Prostate gland (tissue), 2 donors: Measurements from ENCODE around the gene GLS. TPM values are rescaled to one million over a fixed set of nuclear protein-coding genes. Genes with fewer than 3 reads are reported as not detected.

Experiments
- DNase-seq: peaks from one replicate; pipeline ENCODE4 v3.0.0-alpha.2; 2019; ENCODE audit warnings: low spot score
- H3K27ac ChIP-seq, 2 donors: fragments of 200-600 bp; sonication (generic); 2 replicates each; pipeline ENCODE4 v1.5.1; 2017 to 2019
- H3K27me3 ChIP-seq: fragments of 200-600 bp; sonication (generic); replicated peaks from 2 replicates; pipeline ENCODE4 v1.5.1; 2019; ENCODE audit not compliant: insufficient read depth
- H3K36me3 ChIP-seq, 2 donors: fragments of 200-600 bp; sonication (generic); 1 replicate in 1 of 2; 2 replicates in 1 of 2; pipeline versions ENCODE4 v1.5.1 to v1.8.1; 2017 to 2019
- H3K4me1 ChIP-seq: fragments of 200-600 bp; sonication (generic); replicated peaks from 2 replicates; pipeline ENCODE4 v1.5.1; 2019
- H3K4me3 ChIP-seq, 2 donors: fragments of 200-600 bp; sonication (generic); 2 replicates each; pipeline ENCODE4 v1.5.1; 2017 to 2019
- H3K9me3 ChIP-seq: fragments of 200-600 bp; sonication (generic); 2 replicates; pipeline ENCODE4 v1.5.1; 2017
- CTCF ChIP-seq, 4 experiments: fragments of 200-600 bp in 2 of 4; fragments of 450-650 bp in 2 of 4; sonication (generic) in 2 of 4; IDR thresholded peaks; 1 replicate in 3 of 4; 2 replicates in 1 of 4; pipeline ENCODE4 v1.5.1; 2016 to 2019; ENCODE audit warnings: antibody characterized with exemption in 4 of 4, mild to moderate bottlenecking in 2 of 4, moderate library complexity in 2 of 4
- POLR2A ChIP-seq: fragments of 450-650 bp; IDR thresholded peaks from one replicate; pipeline ENCODE4 v1.6.1; 2016; ENCODE audit warnings: antibody characterized with exemption, mild to moderate bottlenecking
- POLR2AphosphoS5 ChIP-seq: sonication (generic); formaldehyde crosslinking; IDR thresholded peaks from one replicate; pipeline ENCODE4 v1.6.1; 2017; ENCODE audit warnings: antibody characterized with exemption
- whole genome bisulfite sequencing: methylation state at CpG from one replicate; pipeline ENCODE4 v1.1.5; 2018; 5-methylcytosine and 5-hydroxymethylcytosine counted together
- intact Hi-C: fragments of 100-400 bp; cut with DNase I; formaldehyde crosslinking; loops from one replicate; pipeline ENCODE4 v1.14.2; 2022
- total RNA-seq, 2 donors: library from RNA; depleted of rRNA; stranded (reverse); fragments of >200 nt; gene quantifications; one replicate each; pipeline ENCODE4 v1.1.0, GENCODE V29; 2016

GLS gene
- total RNA-seq, 2 donors from 2014 or later = 30.6 to 74.9 TPM

GRCh38 chr2:190999949-191000665 lies 119.5 kb downstream of the GLS start:
- Histone ChIP-seq H3K9me3 (no peaks in the 10 kb centered on the region), H3K4me3 (no peak overlapping the region), H3K36me3 (no peaks in the 10 kb centered on the region), H3K27ac (peak overlapping the region in 1 of 2 donors; percentile 56), H3K27me3 (no peaks in the 10 kb centered on the region), H3K4me1 (no peaks in the 10 kb centered on the region)
- DNase-seq = no peak
- intact Hi-C loops = no loop called here
- no peak for TF ChIP-seq CTCF (IDR thresholded peaks at IDR 0.05)
- WGBS = 90% methylated on average over 9 of the region's 9 CpGs

DNA sequence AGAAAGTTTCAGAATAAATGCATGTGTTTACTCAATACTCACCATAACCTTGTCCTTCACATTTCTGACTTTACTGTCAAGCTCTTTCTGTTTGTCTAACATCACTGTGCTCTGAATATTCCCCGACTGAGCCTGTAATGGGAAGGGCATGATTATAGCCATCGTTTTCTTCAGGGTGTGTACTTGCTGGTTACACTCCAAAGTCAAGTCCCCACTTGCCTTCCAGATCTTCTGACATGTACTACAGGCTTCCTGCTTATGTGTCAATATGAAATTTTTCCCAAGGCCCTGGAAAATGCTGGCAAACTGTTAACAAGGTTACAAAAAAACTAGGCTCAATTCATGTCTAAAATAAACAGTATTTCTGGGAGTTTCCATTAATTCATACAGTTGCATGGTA lies 120.4 kb downstream of the GLS start:
- no peaks in the 10 kb centered on the region for H3K36me3 ChIP-seq
- H3K9me3 ChIP-seq = no peaks in the 10 kb centered on the region
- no peak for TF ChIP-seq CTCF (IDR thresholded peaks at IDR 0.05)
- no peak for TF ChIP-seq POLR2AphosphoS5
- no peak for TF ChIP-seq POLR2A
- no peaks in the 10 kb centered on the region for H3K4me1 ChIP-seq
- H3K27me3 ChIP-seq = no peaks in the 10 kb centered on the region
- no peak overlapping the region for H3K4me3 ChIP-seq
- DNase-seq = peak; percentile 26
- H3K27ac ChIP-seq = peak overlapping the region in 1 of 2 donors; percentile 56
- intact Hi-C loops = no loop called here
- WGBS = 26% methylated on average over 2 of the region's 2 CpGs

DNA sequence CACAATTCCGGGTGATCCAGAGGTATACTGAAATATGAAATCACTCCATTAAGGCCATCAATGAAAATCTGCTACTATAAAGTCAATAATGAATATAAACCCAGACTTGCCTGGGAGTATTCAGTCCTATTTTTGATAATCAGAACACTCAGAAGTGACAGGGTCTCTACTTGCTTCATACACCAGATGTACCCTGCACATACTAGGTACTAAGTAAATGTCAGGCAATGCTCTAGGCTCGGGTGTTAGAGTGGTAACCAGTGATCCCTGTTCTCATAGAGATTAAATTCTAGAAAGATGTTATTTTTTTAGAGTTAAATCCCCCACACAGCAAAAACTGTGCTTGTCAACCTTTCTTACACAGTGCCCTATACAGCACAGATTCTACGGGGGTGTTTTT lies 121.0 kb downstream of the GLS start:
- whole genome bisulfite sequencing = 90% methylated on average over 3 of the region's 3 CpGs

GRCh38 chr2:191003405-191004309 lies 123.0 kb downstream of the GLS start:
- H3K36me3 ChIP-seq = no peaks in the 10 kb centered on the region
- TF ChIP-seq CTCF (IDR thresholded peaks at IDR 0.05) (no peak), POLR2A (no peak), POLR2AphosphoS5 (no peak)
- H3K4me3 ChIP-seq = no peak overlapping the region
- intact Hi-C loops = no loop called here
- H3K27me3 ChIP-seq = no peaks in the 10 kb centered on the region
- 97% methylated on average over 6 of the region's 6 CpGs for whole genome bisulfite sequencing
- H3K27ac ChIP-seq = no peak overlapping the region
- DNase-seq = no peak
- no peaks in the 10 kb centered on the region for H3K9me3 ChIP-seq
- H3K4me1 ChIP-seq = no peaks in the 10 kb centered on the region

More for the DNA sequence above, 121.0 kb downstream of the GLS start:
- TF ChIP-seq POLR2AphosphoS5 (no peak), POLR2A (no peak), CTCF (IDR thresholded peaks at IDR 0.05) (no peak)
- Histone ChIP-seq H3K4me3 (no peak overlapping the region), H3K27ac (peak overlapping the region in 1 of 2 donors; percentile 56), H3K4me1 (no peaks in the 10 kb centered on the region), H3K27me3 (no peaks in the 10 kb centered on the region), H3K36me3 (no peaks in the 10 kb centered on the region), H3K9me3 (no peaks in the 10 kb centered on the region)
- intact Hi-C loops = no loop called here
- no peak for DNase-seq
